Left lobe of liver (tissue), 2 donors: ENCODE data around the gene SIK3. TPM values are rescaled to one million over a fixed set of nuclear protein-coding genes. Genes with fewer than 3 reads are reported as not detected.

Experiments used
- ATAC-seq: fragments of 200-7000 bp; cut with Tn5 transposase; one replicate; pipeline ENCODE4 v1.9.1; 2020; ENCODE audit warnings: mild to moderate bottlenecking, moderate library complexity
- DNase-seq: peaks from one replicate; pipeline ENCODE4 v3.0.0-alpha.2; 2020; ENCODE audit warnings: low spot score
- total RNA-seq: library from RNA; stranded (reverse); gene quantifications from one replicate; pipeline ENCODE4 v1.2.1, GENCODE V29; 2021
- donor health status: DM: no; HTN: no; CAD: no; lungs with moderate emphysema.
- donor health status: DM: no; HTN: yes; CAD: no.

SIK3 gene
- total RNA-seq, 1 donor from 2014 or later, result 27.1 TPM

DNA sequence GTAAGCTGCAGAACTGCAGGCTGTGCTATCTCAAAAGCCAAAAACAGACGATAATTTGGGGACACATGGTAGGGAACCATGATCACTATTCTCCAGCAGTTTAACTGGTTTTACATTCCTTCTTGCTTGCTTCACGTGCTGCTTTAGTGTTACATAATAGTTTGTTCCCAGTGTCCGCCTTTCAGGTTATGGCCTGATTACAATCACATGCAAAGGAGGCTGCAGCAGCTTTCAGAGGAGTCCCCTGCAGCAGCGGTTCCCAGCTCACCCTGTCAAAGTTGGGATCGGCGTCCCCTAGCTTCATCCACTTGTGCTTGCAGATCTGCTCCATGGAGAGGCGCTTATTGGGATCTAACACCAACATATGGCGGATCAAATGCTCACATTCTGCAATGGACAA lies 221.6 kb downstream of the SIK3 start:
- DNase-seq (no peak), ATAC-seq (peak; percentile 61)

GRCh38 chr11:116875194-116875593 lies 223.0 kb downstream of the SIK3 start:
- DNase-seq (no peak), ATAC-seq (no peak)

DNA sequence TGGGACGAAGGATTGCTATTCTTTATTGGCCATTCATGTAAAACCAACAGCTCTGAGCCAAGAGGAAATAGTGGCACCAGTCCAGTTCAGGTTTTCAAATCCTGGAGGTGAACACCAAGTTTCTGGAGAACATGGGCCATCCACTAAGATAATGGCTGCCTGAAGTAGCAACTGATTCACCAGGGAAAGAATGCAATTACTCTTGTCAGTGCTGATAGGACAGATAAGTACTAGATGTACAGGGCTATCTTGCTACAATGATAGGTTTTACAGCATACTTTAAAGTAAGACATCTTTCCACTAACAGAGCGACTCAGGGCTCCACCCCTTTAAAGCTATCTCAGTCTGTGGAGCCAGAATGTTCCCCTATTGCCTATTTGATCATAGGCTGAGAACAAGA lies 224.0 kb downstream of the SIK3 start:
- ATAC-seq, result no peak

GRCh38 chr11:116873381-116873780 lies 224.8 kb downstream of the SIK3 start:
- ATAC-seq (no peak), DNase-seq (no peak)

More for the DNA sequence above, 224.0 kb downstream of the SIK3 start:
- no peak for DNase-seq

DNA sequence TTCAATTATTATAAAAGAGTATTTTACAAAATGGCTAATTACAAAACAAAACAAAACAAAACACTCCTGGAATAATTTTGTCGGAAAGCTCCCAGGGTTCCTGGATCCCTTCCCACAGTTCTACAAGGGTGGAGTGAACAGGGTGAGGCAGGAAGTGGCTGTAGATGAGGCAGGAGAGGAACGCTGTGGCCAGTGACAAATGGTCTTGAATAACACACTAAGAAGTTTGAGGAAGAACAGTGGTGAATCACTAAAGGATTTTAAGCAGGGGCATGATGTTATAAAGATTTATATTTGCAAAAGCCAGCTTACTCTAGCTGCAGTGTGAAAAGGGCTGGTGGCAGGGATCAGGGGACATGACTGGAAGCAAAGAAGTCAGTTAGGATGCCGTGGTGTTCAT lies 227.0 kb downstream of the SIK3 start:
- ATAC-seq, result no peak
- no peak for DNase-seq

DNA sequence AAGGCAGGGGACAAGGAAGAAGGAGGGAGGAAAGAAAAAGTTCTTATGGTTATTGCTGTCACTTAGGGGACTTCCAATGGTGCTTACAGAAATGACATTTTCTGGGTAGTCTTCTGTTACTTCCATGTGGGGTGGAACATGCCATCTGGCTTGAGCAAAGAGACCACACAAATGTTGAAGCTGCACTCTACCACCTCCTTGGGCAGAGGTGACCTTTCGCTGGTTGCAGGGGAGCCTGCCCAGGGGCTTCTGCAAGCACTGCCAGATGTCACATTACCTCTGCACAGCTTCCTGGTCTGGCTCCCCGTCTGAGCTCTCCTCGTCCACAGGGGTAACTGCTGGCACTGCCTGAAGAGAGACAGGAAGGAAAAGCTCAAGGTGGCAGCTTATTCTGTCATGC lies 228.2 kb downstream of the SIK3 start:
- no peak for DNase-seq
- ATAC-seq, result peak; percentile 5

DNA sequence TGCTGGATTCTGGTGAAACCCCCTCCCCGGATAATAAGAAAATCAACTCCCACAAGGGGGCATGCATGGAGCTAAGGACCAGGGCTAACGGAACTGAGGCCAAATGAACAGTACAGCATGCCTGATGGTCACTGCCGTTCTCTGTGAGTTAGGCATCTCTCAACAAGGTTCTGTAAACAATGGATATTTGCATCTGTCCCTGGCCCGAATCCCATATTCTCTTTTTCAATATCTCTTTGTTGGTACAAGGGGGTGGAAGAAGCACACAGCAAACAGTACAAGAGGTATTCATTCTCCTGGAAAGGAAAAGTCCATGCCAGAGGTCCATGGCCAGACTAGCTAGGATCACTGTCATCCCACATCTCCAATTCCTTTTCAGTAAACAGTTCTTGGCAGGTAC lies 228.6 kb downstream of the SIK3 start:
- no peak for DNase-seq
- peak; percentile 67 for ATAC-seq

DNA sequence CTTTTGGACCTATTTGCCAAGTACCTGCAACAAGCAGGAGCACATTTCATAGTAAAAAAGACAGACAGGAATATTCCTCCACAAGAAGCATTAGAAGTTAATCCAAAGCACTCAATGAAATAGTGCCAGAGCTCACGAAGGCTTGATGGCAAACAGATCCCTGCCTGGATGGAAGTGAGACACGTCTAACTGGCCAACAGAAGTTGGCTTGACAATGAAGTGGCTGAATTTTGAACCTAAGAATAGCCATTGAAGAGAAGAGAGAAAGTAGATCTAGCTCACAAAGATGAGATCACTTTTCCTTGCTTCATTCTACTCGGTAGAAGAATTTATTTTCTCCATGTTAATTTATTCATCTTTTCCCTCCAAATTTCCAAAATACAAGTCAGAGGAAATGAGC lies 230.2 kb downstream of the SIK3 start:
- no peak for DNase-seq
- ATAC-seq, result no peak

DNA sequence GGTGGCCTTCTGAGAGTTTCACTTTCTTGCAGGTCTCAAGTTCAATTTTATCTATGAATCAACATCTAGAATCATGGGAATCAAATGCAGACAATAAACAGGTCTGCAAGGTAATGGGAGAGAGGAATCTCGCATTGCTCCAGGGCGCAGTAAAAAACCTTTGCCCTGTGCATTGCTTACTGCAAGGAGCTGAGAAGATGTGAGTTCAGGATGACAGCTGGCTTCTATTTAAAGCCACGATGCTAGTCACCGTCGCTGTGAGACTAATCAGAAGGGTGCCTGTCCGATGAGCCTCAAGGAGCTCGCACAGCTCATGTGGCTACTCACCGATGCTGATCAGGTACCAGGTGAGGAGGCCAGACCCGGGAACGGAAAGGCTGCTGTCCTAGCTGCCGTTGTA lies 230.6 kb downstream of the SIK3 start:
- ATAC-seq, result no peak

GRCh38 chr11:116866804-116867455 lies 231.3 kb downstream of the SIK3 start:
- peak; percentile 58 for ATAC-seq
- no peak for DNase-seq

More for the DNA sequence above, 230.6 kb downstream of the SIK3 start:
- DNase-seq, result no peak

GRCh38 chr11:116865696-116866095 lies 232.5 kb downstream of the SIK3 start:
- ATAC-seq, result no peak
- no peak for DNase-seq

DNA sequence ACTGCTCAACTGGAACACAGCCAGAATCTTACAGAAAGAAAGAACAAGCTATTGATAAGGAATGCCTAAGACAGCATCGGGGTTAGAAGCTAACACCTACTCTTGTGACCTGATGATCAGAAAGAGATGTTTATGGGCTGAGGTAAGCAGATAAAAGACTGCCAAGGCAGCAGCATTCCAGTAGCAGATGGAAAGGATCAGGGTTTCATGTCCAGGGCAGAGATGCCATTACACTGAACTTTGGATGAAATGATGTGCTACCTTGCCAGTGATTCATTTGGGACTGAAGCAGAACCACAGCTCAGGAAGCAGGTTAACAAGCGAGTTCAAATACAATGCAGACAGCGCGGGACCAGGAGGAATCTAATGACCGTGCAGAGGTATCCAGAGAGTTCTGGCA lies 233.7 kb downstream of the SIK3 start:
- DNase-seq (no peak), ATAC-seq (peak; percentile 44)

DNA sequence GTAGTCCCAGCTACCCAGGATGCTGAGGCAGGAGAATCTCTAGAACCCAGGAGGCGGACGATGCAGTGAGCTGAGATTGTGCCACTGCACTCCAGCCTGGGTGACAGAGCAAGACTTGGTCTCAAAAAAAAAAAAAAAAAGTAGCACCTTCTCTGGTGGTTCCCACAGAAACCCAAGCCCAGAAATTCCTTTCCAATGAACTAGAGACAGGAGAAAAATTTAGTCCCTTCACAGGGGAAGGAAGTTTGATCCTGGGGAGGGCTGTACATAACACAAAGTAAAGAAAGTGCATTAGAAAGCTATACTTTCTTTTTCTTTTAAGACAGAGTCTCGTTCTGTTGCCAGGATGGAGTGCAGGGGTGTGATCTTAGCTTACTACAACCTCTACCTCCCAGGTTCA lies 235.3 kb downstream of the SIK3 start:
- no peak for ATAC-seq
- DNase-seq, result no peak

DNA sequence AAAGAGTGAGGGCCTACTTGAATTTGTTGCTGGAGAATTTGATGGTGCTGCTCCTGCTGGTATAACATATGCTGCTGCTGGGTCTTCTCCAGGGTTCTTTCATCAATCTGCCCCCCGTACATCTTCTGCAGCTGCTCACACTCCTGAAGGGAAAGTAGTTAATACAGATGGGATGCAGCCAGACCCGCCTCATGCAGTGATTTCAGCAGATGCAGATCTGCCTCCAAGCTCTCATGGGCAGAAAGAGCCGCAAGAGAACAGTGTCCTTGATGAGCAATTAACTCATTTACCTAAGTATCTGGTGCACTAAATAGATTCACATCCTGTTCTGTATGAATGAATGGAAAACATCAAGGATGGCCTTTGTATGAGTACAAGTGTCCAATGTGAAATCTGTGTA lies 236.0 kb downstream of the SIK3 start:
- DNase-seq, result no peak
- no peak for ATAC-seq

DNA sequence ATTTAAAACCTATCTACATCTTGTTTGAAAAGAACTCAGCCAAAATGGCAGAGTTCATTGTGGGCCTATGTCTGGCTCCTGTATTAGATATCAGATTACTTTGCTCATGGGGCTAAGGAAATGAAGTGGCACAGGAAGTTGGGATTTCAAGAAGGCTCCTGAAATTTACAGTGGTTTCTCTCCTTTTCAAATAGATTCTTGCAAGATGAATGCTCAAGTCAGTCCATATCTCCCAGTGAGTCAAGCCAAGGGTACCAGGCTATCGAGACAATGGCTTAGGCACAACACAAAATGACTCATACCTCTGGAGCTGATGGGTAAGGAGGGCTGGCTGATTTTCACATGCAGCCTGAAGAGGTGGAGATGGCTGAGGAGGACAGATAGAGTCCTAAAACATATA lies 236.7 kb downstream of the SIK3 start:
- DNase-seq (no peak), ATAC-seq (no peak)

- ATAC-seq (no peak), DNase-seq (no peak)
Measured at GRCh38 chr11:116860303-116860702, 237.9 kb downstream of the SIK3 start.

GRCh38 chr11:116859175-116859574 lies 239.1 kb downstream of the SIK3 start:
- DNase-seq (no peak), ATAC-seq (no peak)

DNA sequence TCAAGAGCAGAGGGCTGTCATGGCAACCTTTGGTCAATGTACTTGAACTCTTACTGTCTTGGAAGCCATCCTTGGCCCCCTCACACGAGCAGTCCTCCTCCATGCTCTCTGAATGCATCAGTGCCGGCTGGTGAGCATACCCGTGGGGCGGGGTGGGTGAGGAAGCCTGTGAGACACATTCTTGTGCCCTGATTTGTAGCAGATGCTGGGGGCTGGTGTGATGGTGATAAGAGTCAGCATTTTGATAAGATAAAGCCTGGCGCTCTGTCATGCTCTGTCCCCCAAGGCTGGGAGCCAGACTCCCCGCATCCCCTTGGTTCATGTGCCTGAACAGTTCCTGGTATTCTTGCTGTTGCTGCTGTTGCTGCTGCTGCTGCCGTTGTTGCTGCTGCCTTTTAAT lies 240.3 kb downstream of the SIK3 start:
- DNase-seq (no peak), ATAC-seq (no peak)

DNA sequence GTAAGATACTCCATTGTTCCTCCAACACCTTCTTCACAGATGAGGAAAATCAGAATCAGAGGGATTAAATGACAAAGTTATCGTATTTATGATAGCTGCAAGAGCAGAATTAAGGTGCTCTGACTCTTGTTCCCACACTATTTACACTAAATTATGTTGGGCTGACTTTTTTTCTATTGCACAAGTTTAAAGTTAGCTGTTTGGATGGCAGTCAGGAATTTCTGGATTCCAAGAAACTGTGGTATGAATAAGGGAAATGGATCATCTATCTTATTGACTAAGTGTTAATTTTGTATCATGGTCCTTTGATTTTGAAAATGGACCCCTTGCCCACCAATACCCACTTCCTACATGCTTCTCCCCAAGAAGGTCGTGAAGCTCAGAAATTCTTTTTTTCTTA lies 240.9 kb downstream of the SIK3 start:
- DNase-seq, result no peak

DNA sequence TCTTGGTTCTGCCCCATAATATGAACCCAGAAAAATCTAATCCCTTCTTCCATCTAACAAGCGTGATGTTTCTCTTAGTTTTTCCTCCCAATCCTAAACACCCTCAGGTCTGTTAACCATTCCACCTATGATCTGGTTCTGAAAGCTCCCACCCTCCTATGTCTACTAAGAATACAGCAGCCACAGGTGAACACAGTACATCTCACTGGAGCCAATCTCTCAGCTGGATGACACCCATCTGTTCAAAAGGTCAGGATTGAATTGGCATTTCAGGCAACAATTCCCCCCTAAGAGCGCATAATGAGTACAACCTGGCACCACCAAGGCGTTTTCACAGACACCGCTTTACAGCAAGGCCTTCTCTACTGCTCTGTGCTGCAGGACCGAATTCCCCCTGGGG lies 241.8 kb downstream of the SIK3 start:
- ATAC-seq (peak; percentile 70), DNase-seq (no peak)

More for the DNA sequence above, 240.9 kb downstream of the SIK3 start:
- peak; percentile 36 for ATAC-seq

- DNase-seq (no peak), ATAC-seq (no peak)
Measured at GRCh38 chr11:116855413-116855812, 242.8 kb downstream of the SIK3 start.

GRCh38 chr11:116853461-116854073 lies 244.7 kb downstream of the SIK3 start:
- no peak for ATAC-seq
- DNase-seq, result no peak
